GM21423 (cell line): ENCODE measurements around the gene PGRMC2.

ENCODE experiments used
- ATAC-seq: cut with Tn5 transposase; IDR thresholded peaks from one replicate; pipeline ENCODE4 v1.9.1; 2021; ENCODE audit warnings: mild to moderate bottlenecking, moderate library complexity; ENCODE audit not compliant: unreplicated experiment

Gene PGRMC2

DNA sequence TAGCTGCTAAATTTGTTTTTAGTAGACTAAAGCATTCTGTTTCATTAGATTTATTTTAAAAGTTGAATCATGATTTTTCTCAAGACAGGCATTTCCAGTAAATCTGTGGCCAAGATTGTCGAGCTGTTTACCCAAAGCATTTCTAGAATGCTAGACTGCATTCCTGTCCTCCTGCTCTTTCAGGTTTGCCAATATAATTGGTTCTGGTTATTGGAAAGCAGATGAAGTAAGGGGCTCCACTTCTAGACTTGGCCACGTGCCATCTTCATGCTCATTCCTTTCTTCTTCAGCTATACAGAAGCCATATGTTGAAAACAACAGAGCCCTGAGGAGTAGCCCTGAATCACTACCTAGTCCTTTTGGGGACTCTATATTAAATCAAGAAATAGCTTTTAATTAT, 62.5 kb downstream of the PGRMC2 start:
- ATAC-seq = no peak

DNA sequence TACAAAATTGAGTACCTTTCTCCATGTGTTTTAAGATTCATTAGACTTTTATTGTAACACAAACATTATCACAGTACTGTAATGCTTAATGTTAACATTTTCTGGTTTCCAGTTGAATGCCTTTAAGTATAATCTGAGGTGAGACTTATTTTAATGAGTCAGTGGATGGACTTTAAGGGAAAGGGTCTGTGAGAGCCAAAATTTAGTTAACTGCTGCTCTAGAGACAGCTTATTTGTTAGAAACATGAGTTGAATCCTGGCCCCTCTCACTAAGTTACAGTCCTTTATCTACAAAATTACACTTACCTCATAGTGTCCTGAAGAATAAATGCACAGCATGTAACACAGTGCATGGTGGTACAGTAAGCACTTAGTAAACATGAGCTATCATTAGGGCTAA, 66.0 kb downstream of the PGRMC2 start:
- no peak for ATAC-seq

DNA sequence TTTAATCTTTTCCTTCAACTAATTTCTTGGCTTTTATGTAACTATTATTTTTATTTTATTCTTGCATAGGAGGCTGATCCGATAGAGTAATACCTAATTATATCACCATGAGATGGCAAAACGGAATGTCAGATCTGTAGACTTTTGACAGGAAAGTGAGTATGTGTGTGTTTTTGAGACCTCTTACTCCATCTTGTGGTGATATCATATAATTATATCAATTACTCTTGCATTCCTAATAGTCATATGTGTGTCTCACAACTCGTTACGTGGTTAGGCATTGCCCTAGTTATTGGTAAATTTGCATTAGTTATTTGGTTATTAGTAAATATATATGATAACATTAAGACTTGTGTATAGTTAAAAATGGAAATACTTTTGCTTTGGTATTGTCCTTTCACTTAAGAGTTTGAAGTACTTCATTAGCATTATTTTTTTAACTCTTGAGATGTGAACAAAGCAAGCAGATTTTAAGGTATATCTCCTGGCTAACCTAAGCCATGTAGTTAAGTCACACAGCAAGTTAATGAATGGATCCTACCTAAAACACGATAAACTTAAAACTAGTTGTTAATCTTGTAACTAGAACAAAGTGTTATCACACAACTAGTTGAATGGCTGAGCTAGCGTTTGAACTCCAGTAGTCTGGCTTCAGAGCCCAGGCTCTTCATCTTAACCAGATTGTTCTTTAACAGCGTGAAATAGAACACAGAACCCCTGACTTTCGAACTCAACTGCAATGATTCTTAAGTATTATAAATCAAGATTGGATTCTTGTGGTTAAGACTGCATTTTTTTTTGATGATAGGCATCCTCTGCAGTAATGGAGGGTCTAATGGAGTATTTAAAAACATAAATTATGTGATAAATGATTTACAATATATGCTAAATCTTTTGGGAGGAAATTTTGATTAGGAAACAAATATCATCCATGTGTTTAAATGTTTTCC, 67.1 kb downstream of the PGRMC2 start:
- no peak for ATAC-seq
